ACC112 (cell line): Measurements from ENCODE around the gene ENTPD2.
A peak's percentile ranks its signal among the peaks of the same experiment; 100 is the strongest.

Experiments used
- H2AFZ ChIP-seq: fragments of 200-600 bp; sonication (generic); one replicate; pipeline ENCODE4 v1.6.0; 2017; ENCODE audit warnings: antibody characterized with exemption, low read length; ENCODE audit not compliant: unreplicated experiment
- H3K27ac ChIP-seq: fragments of 200-600 bp; sonication (generic); 2 replicates; pipeline ENCODE4 v1.5.1; 2014; ENCODE audit warnings: low read depth, mild to moderate bottlenecking, antibody characterized with exemption, low read length, moderate library complexity
- H3K27me3 ChIP-seq: fragments of 200-600 bp; sonication (generic); 2 replicates; pipeline ENCODE4 v1.6.1; 2014; ENCODE audit warnings: mild to moderate bottlenecking, antibody characterized with exemption, low read length, moderate library complexity, mixed read lengths; ENCODE audit not compliant: insufficient read depth
- H3K36me3 ChIP-seq: fragments of 200-600 bp; sonication (generic); 2 replicates; pipeline ENCODE4 v1.6.1; 2016; ENCODE audit warnings: mild to moderate bottlenecking, antibody characterized with exemption, low read length, moderate library complexity, mixed read lengths; ENCODE audit not compliant: insufficient read depth
- H3K4me1 ChIP-seq: fragments of 200-600 bp; sonication (generic); one replicate; pipeline ENCODE4 v1.6.1; 2016; ENCODE audit warnings: low read length, mixed read lengths; ENCODE audit not compliant: insufficient read depth, unreplicated experiment, control insufficient read depth
- H3K4me3 ChIP-seq: fragments of 200-600 bp; sonication (generic); 2 replicates; pipeline ENCODE4 v1.5.1; 2014; ENCODE audit warnings: mild to moderate bottlenecking, low read depth, low read length
- H3K79me2 ChIP-seq: fragments of 200-600 bp; sonication (generic); one replicate; pipeline ENCODE4 v1.6.0; 2016; ENCODE audit warnings: low read length; ENCODE audit not compliant: control insufficient read depth, unreplicated experiment, insufficient read depth

ENTPD2 gene

DNA sequence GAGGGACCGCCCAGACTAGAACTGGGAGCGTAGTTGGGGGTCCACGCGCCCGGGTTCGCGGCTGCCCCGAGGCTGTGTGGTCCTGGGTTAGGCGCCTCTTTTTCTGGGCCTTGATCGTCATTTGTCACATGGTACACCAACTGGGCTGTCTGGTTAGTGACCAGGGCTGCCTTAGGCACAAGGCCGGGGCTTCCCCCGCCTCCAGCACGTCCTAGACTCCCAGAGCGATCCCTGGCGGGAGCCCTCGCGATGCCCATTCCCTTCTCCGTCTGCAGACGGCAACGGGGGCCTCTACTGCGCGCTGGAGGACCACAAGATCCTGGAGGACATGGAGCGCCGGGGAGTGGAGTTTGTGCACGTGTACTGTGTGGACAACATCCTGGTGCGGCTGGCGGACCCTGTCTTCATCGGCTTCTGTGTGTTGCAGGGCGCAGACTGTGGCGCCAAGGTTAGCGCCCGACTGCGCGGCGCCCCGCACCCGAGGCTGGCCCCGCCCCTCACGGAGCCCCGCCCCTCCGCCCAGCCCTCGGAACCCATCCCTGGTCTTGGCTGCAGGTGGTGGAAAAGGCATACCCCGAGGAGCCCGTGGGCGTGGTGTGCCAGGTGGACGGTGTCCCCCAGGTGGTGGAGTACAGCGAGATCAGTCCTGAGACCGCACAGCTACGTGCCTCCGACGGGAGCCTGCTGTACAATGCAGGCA is 25.0 kb upstream of the ENTPD2 start:
- Histone ChIP-seq H2AFZ (no peak overlapping the region), H3K27ac (no peak overlapping the region), H3K4me3 (peak overlapping the region; percentile 93), H3K27me3 (no peaks in the 10 kb centered on the region), H3K36me3 (peaks cover 10% of the 10 kb centered on the region; the same call in 1 of the 2 replicates), H3K4me1 (peaks cover 21% of the 10 kb centered on the region), H3K79me2 (peaks cover 18% of the 10 kb centered on the region)

DNA sequence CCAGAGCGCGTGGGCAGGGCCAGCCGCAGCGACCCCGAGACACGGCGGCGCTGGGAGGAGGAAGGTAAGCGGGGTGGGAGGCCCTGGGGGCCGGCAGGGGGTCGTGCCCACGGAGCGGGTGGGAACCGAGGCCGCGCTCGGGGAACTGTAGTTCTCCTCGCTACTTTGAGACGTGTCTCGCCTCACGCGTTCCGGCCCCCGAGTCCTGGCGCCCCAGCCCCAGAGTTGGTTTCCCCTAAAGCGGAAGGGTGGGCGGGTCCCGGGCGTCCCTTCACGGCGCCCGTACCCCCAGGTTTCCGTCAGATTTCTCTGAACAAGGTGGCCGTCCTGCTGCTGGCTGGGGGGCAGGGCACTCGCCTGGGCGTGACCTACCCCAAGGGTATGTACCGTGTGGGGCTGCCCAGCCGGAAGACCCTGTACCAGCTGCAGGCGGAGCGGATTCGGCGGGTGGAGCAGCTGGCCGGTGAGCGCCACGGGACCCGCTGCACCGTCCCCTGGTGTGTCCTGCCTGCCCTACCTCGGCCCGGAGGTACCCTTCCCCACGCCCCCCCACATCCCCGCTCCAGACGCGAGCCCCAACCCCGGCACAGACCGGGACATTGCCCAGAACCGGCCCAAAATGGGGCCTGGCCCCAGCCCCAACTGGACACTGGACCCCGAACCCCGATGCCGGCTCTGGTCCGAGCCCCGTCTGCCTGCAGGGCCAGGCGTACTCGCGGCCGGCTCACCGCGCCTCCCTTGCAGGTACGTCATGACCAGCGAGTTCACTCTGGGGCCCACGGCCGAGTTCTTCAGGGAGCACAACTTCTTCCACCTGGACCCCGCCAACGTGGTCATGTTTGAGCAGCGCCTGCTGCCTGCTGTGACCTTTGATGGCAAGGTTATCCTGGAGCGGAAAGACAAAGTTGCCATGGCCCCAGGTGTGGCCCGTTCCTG is 24.2 kb upstream of the ENTPD2 start:
- H2AFZ ChIP-seq, result peak overlapping the region; percentile 85
- H3K36me3 ChIP-seq, result peaks cover 10% of the 10 kb centered on the region; the same call in 1 of the 2 replicates
- peaks cover 14% of the 10 kb centered on the region for H3K4me1 ChIP-seq
- no peak overlapping the region for H3K27ac ChIP-seq
- peaks cover 18% of the 10 kb centered on the region for H3K79me2 ChIP-seq
- no peaks in the 10 kb centered on the region for H3K27me3 ChIP-seq
- H3K4me3 ChIP-seq, result peak overlapping the region; percentile 93

DNA sequence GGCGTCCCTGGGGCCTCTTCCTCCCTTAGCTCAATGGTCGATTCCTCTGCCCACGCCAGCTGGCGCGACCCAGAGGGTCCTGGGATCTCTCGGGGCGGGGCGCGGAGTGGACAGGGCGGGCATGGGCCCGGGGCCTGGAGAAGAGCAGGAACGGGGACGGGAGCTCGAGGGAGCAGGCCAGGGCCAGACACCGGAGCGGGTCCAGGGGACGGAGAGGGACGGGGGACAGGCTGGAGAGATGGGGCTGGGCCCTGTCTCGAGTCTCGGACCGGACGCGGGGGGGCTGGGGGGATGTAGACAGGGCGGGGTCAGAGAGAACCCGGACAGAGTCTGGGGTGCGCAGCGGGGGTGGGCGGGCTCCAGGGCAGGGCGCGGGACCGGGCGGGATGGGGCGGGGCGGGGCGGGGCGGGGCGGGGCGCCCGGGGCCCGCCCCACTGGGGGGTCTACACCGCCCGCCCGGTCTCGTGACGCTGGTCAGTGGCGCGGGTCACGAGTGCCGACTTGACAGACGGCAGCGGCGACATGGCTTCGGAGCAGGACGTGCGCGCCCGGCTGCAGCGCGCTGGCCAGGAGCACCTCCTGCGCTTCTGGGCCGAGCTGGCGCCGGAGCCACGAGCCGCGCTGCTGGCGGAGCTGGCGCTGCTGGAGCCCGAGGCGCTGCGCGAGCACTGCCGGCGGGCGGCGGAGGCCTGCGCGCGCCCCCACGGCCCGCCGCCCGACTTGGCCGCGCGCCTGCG is 23.3 kb upstream of the ENTPD2 start, which contains the start of gene UAP1L1:
TSS of gene UAP1L1 (plus strand) at position 508 of the 738 bp plus-strand sequence. CDS start at position 524, 16 bp downstream.
- peaks cover 18% of the 10 kb centered on the region for H3K79me2 ChIP-seq
- no peaks in the 10 kb centered on the region for H3K27me3 ChIP-seq
- H3K27ac ChIP-seq, result no peak within 1 kb of the TSS
- peaks cover 10% of the 10 kb centered on the region; the same call in 1 of the 2 replicates for H3K36me3 ChIP-seq
- peak within 1 kb of the TSS; percentile 85 for H2AFZ ChIP-seq
- H3K4me1 ChIP-seq, result peaks cover 5% of the 10 kb centered on the region
- H3K4me3 ChIP-seq, result peak within 1 kb of the TSS; percentile 93

DNA sequence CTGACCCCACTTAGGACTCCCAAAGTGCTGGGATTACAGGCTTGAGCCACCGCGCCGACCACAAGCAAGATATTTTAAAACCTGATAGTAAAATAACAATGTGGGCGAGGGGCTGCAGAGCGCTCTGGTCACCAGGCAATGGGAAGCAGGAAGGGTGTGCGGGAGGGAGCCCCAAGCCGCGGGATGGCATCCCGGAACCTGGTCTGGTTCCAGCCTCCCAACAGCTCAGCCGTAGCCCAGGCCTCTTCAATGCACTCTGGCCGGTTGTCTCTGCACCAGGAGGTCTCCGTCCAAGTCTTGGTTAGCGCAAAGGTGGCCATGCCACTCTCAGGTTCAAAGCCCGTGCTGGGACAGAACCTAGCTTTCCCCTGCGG is 22.8 kb upstream of the ENTPD2 start:
- peaks cover 18% of the 10 kb centered on the region for H3K79me2 ChIP-seq
- H3K27ac ChIP-seq, result no peak overlapping the region
- H2AFZ ChIP-seq, result peak overlapping the region; percentile 85
- peaks cover 6% of the 10 kb centered on the region; the same call in 1 of the 2 replicates for H3K36me3 ChIP-seq
- peaks cover 4% of the 10 kb centered on the region for H3K4me1 ChIP-seq
- peak overlapping the region; percentile 70 for H3K4me3 ChIP-seq
- no peaks in the 10 kb centered on the region for H3K27me3 ChIP-seq

DNA sequence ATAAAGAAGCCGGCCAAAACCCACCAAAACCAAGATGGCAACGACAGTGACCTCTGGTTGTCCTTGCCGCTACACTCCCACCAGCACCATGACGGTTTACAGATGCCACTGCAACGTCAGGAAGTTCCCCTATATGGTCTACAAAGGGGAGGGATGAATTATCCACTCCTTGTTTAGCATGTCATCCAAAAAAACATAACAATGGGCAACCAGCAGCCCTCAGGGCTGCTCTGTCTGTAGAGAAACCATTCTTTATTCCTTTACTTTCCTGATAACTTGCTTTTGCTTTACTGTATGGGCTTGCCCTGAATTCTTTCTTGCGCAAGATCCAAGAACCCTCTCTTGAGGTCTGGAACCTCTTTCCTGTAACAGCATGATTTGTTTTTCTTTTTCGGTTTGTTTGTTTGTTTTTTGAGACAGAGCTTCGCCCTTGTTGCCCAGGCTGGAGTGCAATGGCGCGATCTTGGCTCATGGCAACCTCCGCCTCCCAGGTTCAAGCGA is 21.5 kb upstream of the ENTPD2 start:
- Histone ChIP-seq H3K79me2 (peaks cover 18% of the 10 kb centered on the region), H3K4me3 (no peak overlapping the region), H3K36me3 (peaks cover 5% of the 10 kb centered on the region; the same call in 1 of the 2 replicates), H3K27ac (no peak overlapping the region), H2AFZ (no peak overlapping the region), H3K27me3 (no peaks in the 10 kb centered on the region), H3K4me1 (peaks cover 4% of the 10 kb centered on the region)

DNA sequence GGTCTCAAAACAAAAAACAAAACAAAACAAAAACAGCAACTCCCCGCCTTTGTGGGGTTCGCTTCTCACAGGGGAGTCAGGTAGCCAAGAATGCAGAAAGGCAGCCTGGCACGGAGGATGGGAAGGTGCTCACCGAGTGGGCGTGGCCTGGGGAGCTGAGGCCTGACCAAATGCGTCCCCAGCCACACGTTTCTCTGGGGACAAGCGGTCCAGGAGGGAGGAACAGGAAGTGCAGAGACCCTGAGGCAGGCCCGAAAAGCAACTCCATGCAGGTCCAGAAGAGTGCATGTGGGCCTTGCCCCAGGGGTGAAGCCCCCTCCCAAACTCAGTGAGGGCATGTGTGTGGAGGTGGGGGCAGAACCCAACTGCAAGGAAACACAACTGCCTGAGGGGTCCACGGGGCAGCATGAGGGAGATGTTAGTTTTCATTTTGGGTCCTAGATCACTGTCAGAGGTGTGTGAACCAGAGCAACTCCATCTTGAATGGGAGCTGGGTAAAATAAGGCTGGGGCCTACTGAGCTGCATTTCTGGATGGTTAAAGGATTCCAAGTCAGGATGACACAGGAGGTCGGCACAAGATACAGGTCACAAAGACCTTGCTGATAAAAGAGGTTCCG is 20.9 kb upstream of the ENTPD2 start:
- no peak overlapping the region for H2AFZ ChIP-seq
- no peak overlapping the region for H3K4me3 ChIP-seq
- peaks cover 5% of the 10 kb centered on the region; the same call in 1 of the 2 replicates for H3K36me3 ChIP-seq
- H3K27ac ChIP-seq, result no peak overlapping the region
- no peaks in the 10 kb centered on the region for H3K27me3 ChIP-seq
- H3K79me2 ChIP-seq, result peaks cover 18% of the 10 kb centered on the region
- H3K4me1 ChIP-seq, result peaks cover 4% of the 10 kb centered on the region

DNA sequence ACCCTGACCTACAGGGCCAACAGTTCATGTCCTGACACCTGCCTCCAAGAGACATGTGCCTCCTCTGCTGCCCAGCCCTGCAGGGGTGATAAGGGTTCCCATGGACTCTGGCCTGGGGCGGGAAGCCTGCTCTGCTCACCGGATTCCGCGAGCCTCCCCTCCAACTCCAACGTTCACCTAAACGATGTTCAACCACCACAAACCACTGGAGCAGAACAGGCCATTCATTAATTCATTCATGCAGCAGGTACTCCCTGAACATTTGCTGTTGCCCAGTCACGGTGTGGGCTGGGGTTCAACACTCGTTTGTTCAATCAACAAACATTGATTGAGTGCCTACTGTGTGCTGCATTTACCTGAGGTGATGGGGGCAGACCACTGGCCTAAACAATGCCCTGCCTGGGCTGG is 20.1 kb upstream of the ENTPD2 start:
- no peak overlapping the region for H3K27ac ChIP-seq
- peaks cover 2% of the 10 kb centered on the region; the same call in 1 of the 2 replicates for H3K36me3 ChIP-seq
- H2AFZ ChIP-seq, result no peak overlapping the region
- no peaks in the 10 kb centered on the region for H3K27me3 ChIP-seq
- peaks cover 4% of the 10 kb centered on the region for H3K4me1 ChIP-seq
- H3K4me3 ChIP-seq, result no peak overlapping the region
- H3K79me2 ChIP-seq, result peaks cover 10% of the 10 kb centered on the region

DNA sequence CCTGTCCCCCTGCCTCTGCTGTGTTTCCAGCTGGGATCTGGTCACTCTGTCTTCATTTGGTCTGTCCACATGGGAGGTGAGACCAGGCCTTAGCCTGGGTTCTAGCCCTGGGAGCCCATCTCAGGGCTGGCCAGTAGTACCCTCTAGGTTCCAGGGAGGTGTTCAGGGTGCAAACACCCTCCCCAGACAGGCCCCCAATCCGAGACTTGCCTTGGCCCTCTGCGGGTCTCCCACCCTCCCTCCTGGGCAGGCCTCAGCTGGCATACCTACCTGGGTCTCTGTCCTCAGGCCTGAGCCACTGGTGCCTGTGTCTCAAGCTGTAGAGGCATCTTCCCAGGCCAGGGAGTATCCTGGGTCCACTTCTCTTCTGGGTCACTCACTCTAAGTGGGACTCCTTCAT is 17.4 kb upstream of the ENTPD2 start:
- H2AFZ ChIP-seq, result no peak overlapping the region
- peak overlapping the region; percentile 79 for H3K4me3 ChIP-seq
- no peak overlapping the region for H3K27ac ChIP-seq

DNA sequence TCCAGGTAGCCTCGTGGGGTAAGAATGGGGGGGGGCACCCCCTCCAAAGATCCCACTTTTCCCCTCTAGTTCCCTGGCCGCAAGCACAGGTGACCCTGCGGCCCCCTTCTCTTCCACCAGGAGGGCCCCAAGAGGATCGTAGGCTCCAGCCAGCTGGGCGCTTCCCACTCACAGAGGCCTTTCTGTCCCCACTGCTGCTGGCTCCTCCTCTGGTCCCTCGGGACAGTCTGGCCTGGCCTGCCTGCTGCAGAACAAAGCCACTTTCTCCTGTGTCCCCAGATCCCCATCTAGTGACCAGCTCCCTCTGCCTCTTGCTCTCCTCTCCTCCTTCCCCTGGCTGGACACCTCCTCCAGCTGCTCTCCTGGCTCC is 17.0 kb upstream of the ENTPD2 start:
- peak overlapping the region; percentile 67 for H2AFZ ChIP-seq
- H3K27me3 ChIP-seq, result no peaks in the 10 kb centered on the region
- no peaks in the 10 kb centered on the region for H3K4me1 ChIP-seq
- no peaks in the 10 kb centered on the region for H3K36me3 ChIP-seq
- H3K4me3 ChIP-seq, result peak overlapping the region; percentile 79
- H3K27ac ChIP-seq, result no peak overlapping the region
- H3K79me2 ChIP-seq, result no peaks in the 10 kb centered on the region

More for the DNA sequence above, 17.4 kb upstream of the ENTPD2 start:
- Histone ChIP-seq H3K79me2 (no peaks in the 10 kb centered on the region), H3K4me1 (no peaks in the 10 kb centered on the region), H3K36me3 (no peaks in the 10 kb centered on the region), H3K27me3 (no peaks in the 10 kb centered on the region)
